HuH-7.5 (cell line): Measurements from ENCODE around the gene KCNIP4.

Experiments
- DNase-seq: peaks from one replicate; pipeline ENCODE4 v3.0.0; 2011; ENCODE audit warnings: low spot score

Gene KCNIP4

GRCh38 chr4:20954541-20954940 is 994.0 kb downstream of the KCNIP4 start:
- DNase-seq: no peak

GRCh38 chr4:20944961-20945360 is 1003.6 kb downstream of the KCNIP4 start:
- DNase-seq: no peak

GRCh38 chr4:20944451-20944850 is 1004.1 kb downstream of the KCNIP4 start:
- DNase-seq: no peak

GRCh38 chr4:20938204-20938603 is 1010.4 kb downstream of the KCNIP4 start:
- DNase-seq: no peak

GRCh38 chr4:20926529-20926928 is 1022.0 kb downstream of the KCNIP4 start:
- no peak for DNase-seq

- no peak for DNase-seq
Observed at GRCh38 chr4:20925176-20925575, 1023.4 kb downstream of the KCNIP4 start.

- DNase-seq: no peak
Observed at GRCh38 chr4:20922962-20923361, 1025.6 kb downstream of the KCNIP4 start.

GRCh38 chr4:20916106-20916505 is 1032.5 kb downstream of the KCNIP4 start:
- no peak for DNase-seq

- no peak for DNase-seq
Observed at GRCh38 chr4:20904966-20905365, 1043.6 kb downstream of the KCNIP4 start.

GRCh38 chr4:20901851-20902250 is 1046.7 kb downstream of the KCNIP4 start:
- DNase-seq: no peak

- no peak for DNase-seq
Observed at GRCh38 chr4:20899591-20899990, 1049.0 kb downstream of the KCNIP4 start.

GRCh38 chr4:20895988-20896387 is 1052.6 kb downstream of the KCNIP4 start:
- DNase-seq: no peak

- no peak for DNase-seq
Observed at GRCh38 chr4:20895208-20895607, 1053.4 kb downstream of the KCNIP4 start.

- DNase-seq: no peak
Observed at GRCh38 chr4:20890761-20891160, 1057.8 kb downstream of the KCNIP4 start.

- no peak for DNase-seq
Observed at GRCh38 chr4:20889901-20890300, 1058.7 kb downstream of the KCNIP4 start.

- DNase-seq: no peak
Observed at GRCh38 chr4:20883677-20884076, 1064.9 kb downstream of the KCNIP4 start.

- no peak for DNase-seq
Observed at GRCh38 chr4:20883231-20883630, 1065.3 kb downstream of the KCNIP4 start.

GRCh38 chr4:20882500-20882899 is 1066.1 kb downstream of the KCNIP4 start:
- DNase-seq: no peak

GRCh38 chr4:20881658-20882057 is 1066.9 kb downstream of the KCNIP4 start:
- DNase-seq: no peak

- no peak for DNase-seq
Observed at GRCh38 chr4:20878806-20879205, 1069.8 kb downstream of the KCNIP4 start.

- DNase-seq: no peak
Observed at GRCh38 chr4:20870436-20870835, 1078.1 kb downstream of the KCNIP4 start.

- no peak for DNase-seq
Observed at GRCh38 chr4:20868108-20868507, 1080.5 kb downstream of the KCNIP4 start.

GRCh38 chr4:20860878-20861277 is 1087.7 kb downstream of the KCNIP4 start:
- DNase-seq: no peak

GRCh38 chr4:20859097-20859781 is 1089.3 kb downstream of the KCNIP4 start:
- DNase-seq: no peak
